Left cardiac atrium (tissue), 4 donors: ENCODE data around the gene BAIAP2. TPM values are rescaled to one million over a fixed set of nuclear protein-coding genes. Genes with fewer than 3 reads are reported as not detected.
"Not testable (repeated sequence)": the region's sequence is repeated elsewhere in the genome, so short reads cannot be mapped to it uniquely, and the experiment has no call there.

Experiments used
- ATAC-seq, 2 donors: fragments of 200-7000 bp; cut with Tn5 transposase; one replicate each; pipeline ENCODE4 v1.9.1; 2020; ENCODE audit warnings: mild to moderate bottlenecking in 2 of 2, moderate library complexity in 2 of 2
- DNase-seq: peaks from one replicate; pipeline ENCODE4 v3.0.0-alpha.2; 2020
- intact Hi-C, 2 donors: fragments of 100-400 bp; cut with DNase I; formaldehyde crosslinking; loops; one replicate each; pipeline versions ENCODE4 v1.14.1 to v1.15.1; 2022 to 2023
- total RNA-seq, 2 donors: library from RNA; stranded (reverse); fragmentation: NEBNext Ultra II Directional; extraction: Animal tissue kit (Norgen Biotek cat#: 25700); gene quantifications; one replicate each; pipeline ENCODE4 v1.2.1, GENCODE V29; 2021
- donor health status: DM: no; HTN: yes; CAD: no.
- donor health status: DM: no; HTN: yes; CAD: no; lungs with severe emphysema.
- donor health status: DM: yes; HTN: yes; CAD: no.
- donor health status: Dilated cardiomyopathy.

BAIAP2 gene
- total RNA-seq, 2 donors from 2014 or later: 32.8 to 38.0 TPM

DNA sequence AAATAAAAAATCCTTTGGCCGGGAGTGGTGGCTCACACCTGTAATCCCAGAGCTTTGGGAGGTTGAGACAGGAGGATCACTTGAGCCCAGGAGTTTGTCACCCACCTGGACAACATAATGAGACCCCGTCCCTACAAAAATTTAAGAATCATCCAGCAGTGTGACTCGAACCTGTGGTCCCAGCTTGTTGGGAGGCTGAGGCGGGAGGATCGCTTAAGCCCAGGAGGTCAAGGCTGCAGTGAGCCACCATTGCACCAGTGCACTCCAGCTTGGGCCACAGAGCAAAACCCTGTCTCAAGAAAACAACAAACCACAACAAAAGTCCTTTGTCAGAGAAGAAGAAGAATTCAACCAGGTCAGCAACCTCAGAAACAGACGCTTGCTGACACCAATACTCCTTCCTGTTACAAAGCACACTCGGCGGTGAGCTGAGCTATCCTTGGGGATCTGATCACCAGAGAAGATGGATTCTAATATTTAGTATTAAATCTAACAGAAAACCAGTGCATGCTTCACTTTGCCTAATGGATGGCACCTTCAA, 117.4 kb downstream of the BAIAP2 start:
- no peak for ATAC-seq
- intact Hi-C loops: no loop called here
- no peak for DNase-seq

DNA sequence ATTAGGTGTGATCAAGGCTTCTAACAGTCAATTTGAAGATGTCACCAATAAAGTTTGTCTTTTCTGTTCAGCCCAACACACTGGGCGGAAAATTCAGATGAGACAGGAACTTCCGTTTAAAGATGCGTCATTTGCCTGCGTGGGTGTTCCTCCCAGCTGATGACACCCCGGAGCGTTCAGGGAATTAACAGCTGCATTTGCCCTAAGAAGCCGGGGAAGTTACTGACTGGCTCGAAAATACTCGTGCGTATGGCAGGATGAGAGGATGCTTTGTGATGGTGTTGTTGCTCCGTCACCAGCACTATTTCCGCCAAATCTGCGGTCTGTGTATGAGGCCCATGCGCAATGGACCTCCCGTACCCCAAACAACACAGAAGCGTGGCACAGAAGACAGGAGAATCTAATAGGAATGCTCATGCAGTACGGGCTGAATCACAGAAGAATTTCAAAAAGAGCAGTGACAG, 118.4 kb downstream of the BAIAP2 start:
- no peak for DNase-seq
- ATAC-seq: no peak
- intact Hi-C loops: no loop called here

DNA sequence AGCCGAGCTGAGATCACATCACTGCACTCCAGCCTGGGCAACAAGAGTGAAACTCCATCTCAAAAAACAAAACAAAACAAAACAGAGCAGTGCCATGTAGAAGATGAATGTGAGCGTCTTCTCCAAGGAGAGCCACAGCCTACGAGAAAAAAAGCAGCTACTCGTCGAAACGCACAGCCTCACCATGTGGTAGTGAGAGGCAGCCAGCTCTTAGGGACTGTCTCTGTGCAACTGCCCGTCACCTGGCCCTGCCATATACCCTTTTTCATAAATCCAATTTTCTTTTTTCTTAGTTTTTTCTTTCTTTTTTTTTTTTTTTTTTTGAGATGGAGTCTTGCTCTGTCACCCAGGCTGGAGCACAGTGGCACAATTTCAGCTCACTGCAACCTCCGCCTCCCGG, 119.1 kb downstream of the BAIAP2 start:
- intact Hi-C loops, ATAC-seq, DNase-seq: not testable (repeated sequence)

DNA sequence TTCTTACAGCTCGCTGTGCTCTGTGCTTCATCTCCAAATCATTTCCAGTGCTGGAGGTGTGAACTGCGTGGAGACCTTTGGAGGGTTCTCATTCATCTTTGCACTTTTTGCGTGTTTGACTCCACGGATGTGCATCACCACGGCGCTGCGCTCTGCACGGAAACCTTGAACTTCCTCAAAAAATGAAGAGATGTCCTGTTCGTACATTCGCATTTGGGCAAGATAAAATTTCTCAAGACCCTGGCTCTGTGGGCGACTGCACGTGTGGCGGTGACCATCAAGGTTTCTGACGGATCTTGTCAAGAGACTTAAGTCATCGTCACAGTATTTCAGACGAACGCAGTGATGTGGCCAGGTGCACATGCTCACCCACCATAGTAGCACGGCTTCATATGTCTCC, 120.0 kb downstream of the BAIAP2 start:
- ATAC-seq (no peak), DNase-seq (no peak)
- intact Hi-C loops: no loop called here

DNA sequence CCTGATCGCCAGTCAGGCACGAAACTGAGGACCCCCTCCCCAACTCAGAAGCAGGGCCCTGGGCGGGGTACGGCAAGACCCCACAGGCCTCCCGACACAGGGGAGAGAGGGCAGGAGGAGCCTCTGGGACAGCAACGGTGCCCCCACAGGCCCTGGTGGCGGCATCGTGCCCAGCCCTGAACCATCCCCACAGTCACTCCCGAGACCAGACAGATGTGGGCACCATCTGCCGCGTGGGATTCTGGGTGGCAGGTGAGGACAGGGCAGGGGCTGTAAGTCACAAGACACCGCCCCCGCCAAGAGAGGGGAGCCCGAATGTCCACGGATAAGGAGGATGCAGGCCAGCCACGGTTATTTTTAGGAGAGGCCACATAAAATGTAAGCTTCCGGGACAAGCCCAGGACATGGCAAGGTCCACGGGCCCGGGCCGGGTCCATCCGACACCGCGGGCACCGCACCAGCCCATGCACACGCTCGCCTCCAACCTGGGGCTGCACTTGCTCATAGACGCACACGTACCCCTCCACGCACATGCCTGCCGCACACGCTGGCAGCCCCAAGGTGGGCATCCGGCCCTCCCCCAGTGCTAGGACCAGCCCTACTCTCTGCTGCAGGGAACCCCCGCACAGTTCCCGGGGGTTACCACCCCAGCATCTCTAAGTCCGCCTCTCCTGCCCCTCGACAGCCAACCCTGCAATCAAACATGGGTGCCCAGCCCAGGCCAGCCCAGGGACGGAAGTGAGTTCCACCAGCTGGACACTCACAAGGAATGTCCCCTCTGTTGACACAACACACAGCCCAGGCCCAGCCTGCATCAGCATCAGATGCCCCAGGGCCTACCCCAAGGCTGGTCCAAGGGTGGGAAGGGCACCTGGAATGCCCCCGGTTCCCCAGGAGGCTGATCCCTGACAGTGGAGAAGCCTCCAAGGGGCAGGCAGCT, 122.2 kb downstream of the BAIAP2 start:
- intact Hi-C loops: no loop called here
- DNase-seq (no peak), ATAC-seq (no peak)

DNA sequence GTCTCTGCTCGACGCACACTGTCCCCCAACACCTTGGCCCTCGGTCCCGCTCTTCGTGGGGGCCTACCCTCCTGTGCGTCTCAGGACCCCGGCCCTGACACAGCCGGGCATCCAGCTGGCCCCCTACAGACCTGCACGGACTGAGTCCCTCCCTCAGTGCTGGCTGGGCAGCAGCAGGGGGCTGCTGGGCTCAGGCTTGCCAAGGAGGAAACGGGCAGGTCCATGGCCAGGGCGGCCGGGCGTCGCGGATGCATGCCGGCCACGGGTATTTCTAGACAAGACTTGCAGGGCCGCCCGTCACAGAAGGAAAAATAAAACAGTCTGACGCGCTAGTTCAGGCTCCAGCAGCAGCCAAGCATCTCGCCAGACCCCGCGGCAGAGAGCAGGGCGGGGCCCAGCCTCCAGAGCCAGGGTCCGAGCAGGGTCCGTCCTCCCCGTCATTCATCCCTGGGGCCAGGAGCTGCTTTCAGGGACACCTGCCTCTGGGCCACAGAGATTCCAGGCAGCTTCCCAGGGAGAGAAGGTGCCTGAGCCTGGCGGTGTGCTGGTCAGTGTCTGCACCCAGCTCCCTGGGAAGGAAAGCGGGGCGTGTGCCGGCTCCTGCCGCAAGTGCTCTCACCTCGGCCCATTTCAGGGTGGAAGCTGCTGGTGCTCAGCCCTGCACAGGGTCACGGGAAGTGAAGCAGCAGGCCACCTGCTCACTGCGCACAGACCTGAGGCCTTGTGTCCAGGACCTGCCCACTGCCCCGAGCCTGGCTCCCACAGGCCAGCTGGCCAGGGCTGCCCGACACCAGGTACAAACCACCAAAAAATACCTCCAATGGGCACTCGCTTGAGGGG, 123.1 kb downstream of the BAIAP2 start:
- intact Hi-C loops: no loop called here
- ATAC-seq (no peak), DNase-seq (no peak)

DNA sequence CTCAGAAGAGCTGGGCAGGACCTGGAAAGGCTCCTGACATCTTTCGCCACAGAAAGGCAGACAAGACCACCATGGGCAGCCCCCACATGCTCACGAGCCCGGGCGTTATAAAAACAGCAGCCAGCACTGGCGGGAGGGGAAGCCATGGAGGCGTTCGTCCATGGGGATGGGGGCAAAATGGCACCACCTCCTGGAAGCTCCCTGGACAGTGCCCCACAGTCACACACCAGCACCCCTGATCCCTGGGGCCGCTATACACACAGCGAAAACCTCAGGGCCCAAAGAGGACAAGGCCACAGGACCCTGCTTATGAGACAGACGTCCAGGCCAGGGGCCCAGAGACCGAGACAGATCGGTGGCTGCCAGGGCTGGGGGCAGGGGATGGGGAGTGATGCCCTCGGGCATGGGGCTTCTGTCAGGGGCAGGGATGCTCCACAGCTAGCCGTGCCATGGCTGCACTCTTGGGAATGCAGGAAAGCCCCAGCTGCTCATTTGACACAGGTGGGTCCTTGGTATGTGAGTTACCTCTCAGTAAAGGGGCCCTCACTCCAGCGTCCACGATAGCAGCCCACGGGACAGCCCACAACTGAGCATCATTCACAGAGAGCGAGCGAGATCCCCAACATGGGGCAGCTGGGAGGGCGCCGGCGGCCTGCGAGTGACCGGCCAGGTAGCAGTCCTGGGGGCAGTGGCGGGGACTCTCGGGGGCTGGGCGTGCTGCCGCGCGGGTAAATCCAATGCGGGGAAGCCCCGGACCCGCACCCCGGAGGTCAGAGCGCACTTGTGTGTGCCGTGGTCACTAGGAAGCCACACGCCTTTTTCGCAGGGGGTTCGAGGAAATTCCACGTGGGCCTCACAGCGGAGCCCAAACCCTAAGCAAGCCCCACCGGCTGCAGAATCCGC, 124.0 kb downstream of the BAIAP2 start:
- intact Hi-C loops: no loop called here
- ATAC-seq (no peak), DNase-seq (no peak)

DNA sequence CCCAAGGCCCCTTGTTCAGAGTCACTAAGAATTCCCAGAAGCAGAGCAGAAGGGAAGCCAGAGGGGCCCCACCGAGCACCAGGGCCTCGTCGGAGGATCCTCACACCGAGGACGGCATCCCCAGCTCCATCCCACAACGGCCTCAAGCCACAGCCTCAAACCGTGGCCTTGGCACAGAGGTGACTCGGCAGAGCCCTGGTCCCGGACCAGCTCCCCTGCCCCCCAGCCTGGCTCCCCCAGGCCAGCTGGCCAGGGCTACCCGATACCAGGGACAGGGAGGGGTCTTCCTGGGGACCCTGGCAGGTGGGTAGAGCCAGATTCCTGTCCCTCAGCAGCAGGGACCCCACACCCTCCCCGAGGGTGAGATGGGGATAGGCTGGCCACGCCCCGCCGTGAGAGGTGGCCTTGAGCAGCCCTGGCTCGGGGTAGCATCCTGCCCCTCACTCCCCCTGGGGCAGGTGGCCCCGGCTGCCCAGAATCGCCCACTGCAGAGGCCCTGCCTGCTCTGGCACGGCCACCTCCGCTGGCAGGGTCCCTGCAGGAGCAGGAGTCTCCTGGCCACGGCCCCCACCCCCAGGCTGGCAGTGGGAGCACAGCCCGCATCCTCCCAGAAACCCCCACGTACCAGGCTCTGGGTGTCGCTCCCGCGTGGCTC, 124.8 kb downstream of the BAIAP2 start:
- ATAC-seq: no peak
- intact Hi-C loops: no loop called here
- no peak for DNase-seq

DNA sequence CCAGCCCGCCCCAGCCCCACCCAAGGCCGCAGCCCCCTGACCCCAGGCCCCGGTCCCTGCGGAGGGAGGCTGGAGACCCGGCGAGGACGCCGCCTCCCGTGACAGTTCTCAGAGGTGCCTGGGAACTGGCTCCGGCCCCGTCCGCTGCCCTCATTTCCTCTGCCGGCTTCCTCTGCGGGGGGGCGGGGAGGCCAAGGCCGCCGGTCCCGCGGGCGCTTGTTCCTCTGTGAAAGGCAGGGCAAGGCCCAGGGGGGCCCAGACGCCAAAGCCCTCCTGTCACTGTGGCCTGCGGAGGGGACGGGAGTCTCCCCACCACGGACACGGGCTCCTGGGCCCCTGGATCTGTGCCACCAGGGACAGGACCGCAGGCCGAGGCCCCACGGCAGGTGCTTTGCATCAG, 125.4 kb downstream of the BAIAP2 start:
- DNase-seq (peak; percentile 74), ATAC-seq (peak; percentile 19 to 55)
- intact Hi-C loops: no loop called here

DNA sequence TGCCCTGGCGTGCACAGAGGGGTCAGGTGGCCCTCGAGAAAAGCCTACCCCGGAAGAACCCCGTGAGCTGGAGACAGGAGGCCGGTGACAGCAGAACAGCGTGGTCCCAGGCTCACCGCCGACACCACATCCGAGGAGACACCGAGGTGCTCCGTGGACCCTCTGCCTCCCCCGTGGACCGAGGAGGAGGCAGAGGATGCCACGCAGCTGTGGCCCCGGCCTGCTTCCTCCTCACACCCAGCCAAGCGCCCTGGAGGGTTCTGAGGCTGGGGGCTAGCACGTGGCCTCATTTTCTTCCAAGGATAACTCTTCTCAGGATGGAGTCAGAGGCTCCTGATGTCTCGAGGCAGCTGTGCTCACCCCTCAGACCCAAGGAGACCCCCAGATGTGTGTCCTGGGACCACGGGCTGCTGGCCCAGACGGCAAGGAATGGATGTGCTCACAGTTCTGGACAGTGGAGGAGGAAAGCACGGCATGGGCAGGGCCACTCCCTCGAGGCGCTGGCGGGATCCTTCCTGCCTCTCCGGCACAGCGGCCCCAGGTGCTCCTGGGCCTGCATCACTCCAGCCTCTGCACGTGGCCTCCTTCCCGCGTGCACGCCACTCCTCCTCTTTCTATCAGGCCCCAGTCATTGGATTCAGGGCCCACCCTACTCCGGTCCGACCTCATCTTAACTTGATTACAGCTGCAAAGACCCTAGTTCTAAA, 125.9 kb downstream of the BAIAP2 start:
- intact Hi-C loops: no loop called here
- DNase-seq (no peak), ATAC-seq (no peak)

DNA sequence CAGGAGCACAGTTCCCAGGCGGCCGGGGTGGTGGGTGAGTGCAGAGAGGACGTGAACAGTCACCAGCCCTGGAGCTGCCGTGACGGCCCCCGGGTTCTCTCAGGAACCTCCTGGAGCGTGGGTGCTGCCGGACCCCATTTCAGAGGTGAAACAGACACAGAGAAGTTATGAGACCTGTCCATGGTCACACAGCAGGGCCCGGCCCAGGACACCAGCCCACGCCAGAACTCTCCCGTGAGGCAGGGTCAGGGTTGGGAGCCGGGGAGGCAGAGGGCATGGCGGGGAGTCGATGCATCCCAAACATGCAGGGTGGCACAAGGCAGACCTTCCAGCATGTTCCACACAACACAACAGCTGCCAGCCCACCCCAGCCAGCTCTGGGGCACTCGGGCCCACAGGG, 126.6 kb downstream of the BAIAP2 start:
- ATAC-seq (no peak), DNase-seq (no peak)
- intact Hi-C loops: no loop called here

DNA sequence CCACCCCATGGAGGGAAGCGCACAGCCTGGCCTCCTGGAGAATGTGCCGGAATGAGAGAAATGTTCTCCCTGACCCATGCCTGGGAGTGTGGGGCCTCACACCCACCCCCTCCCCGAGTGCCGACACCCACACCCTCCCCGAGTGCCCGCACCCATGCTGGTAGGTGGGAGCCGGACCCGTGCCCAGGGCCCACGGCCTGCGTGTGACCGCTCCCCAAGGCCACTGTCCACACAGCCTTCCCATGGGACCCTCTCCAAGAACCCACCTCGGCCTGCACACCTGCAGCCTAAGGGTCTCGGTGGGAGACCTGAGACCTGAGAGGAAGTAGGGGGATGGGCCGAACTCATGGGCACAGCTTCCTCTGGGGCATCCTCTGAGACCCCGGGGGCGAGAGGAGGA, 127.0 kb downstream of the BAIAP2 start:
- ATAC-seq: no peak
- intact Hi-C loops: no loop called here
- DNase-seq: no peak

DNA sequence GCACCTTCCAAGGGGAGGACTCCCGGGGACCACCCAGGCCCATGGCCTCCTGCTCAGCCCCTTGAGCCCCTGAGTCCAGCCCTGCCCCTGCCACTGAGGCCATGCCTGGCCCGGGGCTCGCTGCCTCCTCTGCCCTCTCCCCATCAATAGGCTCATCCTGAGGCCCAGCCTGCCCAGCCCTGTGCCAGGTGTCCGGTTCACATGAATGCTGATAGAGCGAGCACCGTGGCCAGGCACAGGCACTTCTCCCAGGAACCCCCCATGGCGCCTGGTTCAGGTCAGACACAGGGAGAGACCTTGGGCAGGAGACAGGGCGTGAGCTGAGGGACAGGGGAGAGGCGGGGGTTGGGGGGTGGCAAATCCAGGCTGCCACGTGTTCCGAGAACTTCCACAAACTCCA, 127.5 kb downstream of the BAIAP2 start:
- ATAC-seq: no peak
- intact Hi-C loops: no loop called here
- DNase-seq: no peak

DNA sequence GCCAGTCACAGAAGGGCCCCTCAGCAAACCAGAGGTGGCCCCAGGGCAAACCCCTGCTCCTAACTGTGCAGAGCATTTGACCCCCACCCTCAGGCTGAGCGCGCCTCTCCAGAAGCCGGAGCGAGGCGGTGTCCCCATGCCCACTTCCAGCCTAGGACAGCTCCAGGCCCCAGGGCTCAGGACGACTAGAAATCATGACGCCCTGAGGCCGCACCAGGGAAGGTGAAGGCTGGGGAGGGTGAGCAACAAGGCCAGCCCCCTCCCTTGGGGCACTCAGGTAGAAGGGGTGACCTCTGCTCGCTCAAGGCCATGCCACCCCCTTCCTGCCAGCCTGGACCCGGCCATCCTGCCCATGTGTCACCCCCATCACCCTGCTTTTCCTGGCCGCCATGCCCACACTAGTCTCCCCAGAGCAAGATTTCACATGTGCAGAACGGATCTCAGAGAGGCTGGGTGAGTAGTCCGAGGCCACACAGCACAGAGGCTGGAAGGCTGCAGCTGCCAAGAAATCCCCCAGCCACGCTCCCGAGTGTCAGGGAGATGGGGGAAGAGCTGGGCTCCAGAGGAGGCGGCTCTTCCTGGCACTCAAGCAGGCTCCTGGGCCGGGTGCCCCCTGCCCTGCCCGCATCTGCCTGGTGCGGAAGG, 128.2 kb downstream of the BAIAP2 start:
- ATAC-seq (no peak), DNase-seq (no peak)
- intact Hi-C loops: no loop called here

DNA sequence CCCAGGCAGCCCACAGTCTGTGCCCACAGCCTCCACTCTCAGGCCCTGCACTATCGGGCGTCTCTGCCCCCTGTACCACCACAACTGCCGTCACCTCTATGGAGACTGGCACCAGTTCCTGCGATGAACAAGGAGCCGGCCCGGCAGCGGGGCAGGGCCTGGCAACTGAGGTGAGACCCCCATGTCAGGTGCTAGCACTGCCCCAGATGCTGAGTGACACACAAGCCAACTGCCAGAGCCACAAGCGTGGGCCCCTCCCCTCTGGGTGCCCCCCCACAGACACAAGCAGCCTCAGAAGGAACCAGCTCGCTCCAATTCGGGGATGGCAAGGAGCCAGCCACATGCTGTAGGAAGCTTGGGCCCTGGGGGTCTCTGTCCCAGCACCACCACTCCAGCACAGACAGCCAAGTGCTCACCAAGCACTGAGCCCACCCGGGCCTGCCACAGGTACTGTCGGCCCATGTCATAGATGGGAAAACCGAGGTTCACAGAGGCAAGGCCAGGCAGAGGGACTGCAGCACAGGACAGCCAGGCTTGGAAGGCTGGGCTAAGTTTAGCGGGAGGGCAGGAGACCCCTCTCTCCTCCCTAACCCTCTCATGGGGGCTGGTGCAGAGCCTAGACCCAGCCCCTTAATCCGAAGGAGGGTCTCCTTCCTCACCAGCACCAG, 128.9 kb downstream of the BAIAP2 start:
- intact Hi-C loops: no loop called here
- ATAC-seq (no peak), DNase-seq (no peak)

DNA sequence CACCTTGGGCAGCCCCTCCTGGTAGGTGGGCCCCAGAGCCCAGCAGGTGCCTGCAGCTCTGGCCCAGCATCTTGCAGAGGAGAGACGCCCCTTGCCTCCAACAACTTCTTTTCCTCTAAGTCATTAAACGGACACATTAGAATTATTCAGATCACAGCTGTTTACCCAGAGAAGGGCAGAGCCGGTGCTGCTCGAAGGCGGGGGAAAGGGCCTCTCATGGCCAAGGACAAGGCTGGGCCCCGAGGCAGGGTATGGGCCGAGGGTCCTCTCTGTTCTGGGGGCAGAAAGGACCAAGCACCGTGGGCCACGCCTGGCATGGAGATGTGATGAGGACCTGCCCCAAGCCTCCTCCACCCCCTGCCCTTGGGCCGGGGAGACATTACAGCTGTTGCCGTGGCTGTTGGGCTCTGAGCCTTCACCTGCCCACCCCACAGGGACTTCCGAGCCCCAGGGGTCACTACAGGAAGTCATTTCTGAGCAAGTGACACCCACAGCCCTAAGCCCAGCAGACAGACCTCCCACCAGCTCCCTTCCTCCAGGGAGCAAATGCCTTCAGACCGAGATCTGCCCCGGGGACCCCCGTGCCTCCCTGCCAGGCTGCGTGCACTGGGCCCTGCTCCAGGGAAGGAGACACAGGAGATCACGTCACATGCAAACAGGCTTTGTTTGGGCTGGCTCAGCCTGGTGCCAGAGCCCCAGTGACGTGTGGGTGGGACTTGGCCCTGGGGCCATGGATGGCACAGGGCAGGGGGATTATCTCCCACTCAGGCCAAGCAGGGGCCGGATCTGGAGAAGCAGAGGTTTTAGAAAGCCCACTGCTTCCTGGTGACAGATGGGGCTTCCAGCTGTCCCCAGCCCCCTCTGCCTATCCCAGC, 129.7 kb downstream of the BAIAP2 start:
- ATAC-seq: peak in 1 of 2 donors; percentile 43
- intact Hi-C loops: no loop called here
- no peak for DNase-seq
